ENCODE results near the gene PTPRD.

The PTPRD gene

GRCh38 chr9:10052916-10053315, 559.9 kb downstream of the PTPRD start:
- no peak for DNase-seq (ENCODE audit: low read depth in 2 of 2)

- no peak for DNase-seq (ENCODE audit: low read depth in 2 of 2)
Measured at GRCh38 chr9:10052181-10052580, 560.6 kb downstream of the PTPRD start.

GRCh38 chr9:10050016-10050415, 562.8 kb downstream of the PTPRD start:
- no peak for DNase-seq (ENCODE audit: low read depth in 2 of 2)

GRCh38 chr9:10048994-10049393, 563.8 kb downstream of the PTPRD start:
- no peak for DNase-seq (ENCODE audit: low read depth in 2 of 2)

- DNase-seq (ENCODE audit: low read depth in 2 of 2), result no peak
Measured at GRCh38 chr9:10045598-10045997, 567.2 kb downstream of the PTPRD start.

- no peak for DNase-seq (ENCODE audit: low read depth in 2 of 2)
Measured at GRCh38 chr9:10041726-10042229, 571.0 kb downstream of the PTPRD start.

GRCh38 chr9:10036095-10036494, 576.7 kb downstream of the PTPRD start:
- DNase-seq (ENCODE audit: low read depth in 2 of 2), result no peak

- DNase-seq (ENCODE audit: low read depth in 2 of 2), result no peak
Measured at GRCh38 chr9:10032166-10032565, 580.6 kb downstream of the PTPRD start.

- no peak for DNase-seq (ENCODE audit: low read depth in 2 of 2)
Measured at GRCh38 chr9:10026443-10026984, 586.3 kb downstream of the PTPRD start.

GRCh38 chr9:10015755-10016154, 597.0 kb downstream of the PTPRD start:
- no peak for DNase-seq (ENCODE audit: low read depth in 2 of 2)

- no peak for DNase-seq (ENCODE audit: low read depth in 2 of 2)
Measured at GRCh38 chr9:10014889-10015288, 597.9 kb downstream of the PTPRD start.

- DNase-seq (ENCODE audit: low read depth in 2 of 2), result no peak
Measured at GRCh38 chr9:10009401-10009800, 603.4 kb downstream of the PTPRD start.

GRCh38 chr9:10008101-10008799, 604.6 kb downstream of the PTPRD start:
- DNase-seq (ENCODE audit: low read depth in 2 of 2), result no peak

- DNase-seq (ENCODE audit: low read depth in 2 of 2), result no peak
Measured at GRCh38 chr9:10007356-10007755, 605.4 kb downstream of the PTPRD start.

- DNase-seq (ENCODE audit: low read depth in 2 of 2), result no peak
Measured at GRCh38 chr9:10005206-10005605, 607.6 kb downstream of the PTPRD start.

- no peak for DNase-seq (ENCODE audit: low read depth in 2 of 2)
Measured at GRCh38 chr9:10003047-10003446, 609.8 kb downstream of the PTPRD start.

- DNase-seq (ENCODE audit: low read depth in 2 of 2), result no peak
Measured at GRCh38 chr9:10000669-10001068, 612.1 kb downstream of the PTPRD start.

GRCh38 chr9:9998491-9999287, 614.1 kb downstream of the PTPRD start:
- DNase-seq (ENCODE audit: low read depth in 2 of 2), result no peak

GRCh38 chr9:9997585-9997984, 615.2 kb downstream of the PTPRD start:
- no peak for DNase-seq (ENCODE audit: low read depth in 2 of 2)

GRCh38 chr9:9996259-9996658, 616.5 kb downstream of the PTPRD start:
- no peak for DNase-seq (ENCODE audit: low read depth in 2 of 2)

GRCh38 chr9:9992936-9993335, 619.9 kb downstream of the PTPRD start:
- DNase-seq (ENCODE audit: low read depth in 2 of 2), result no peak

GRCh38 chr9:9973062-9973461, 639.7 kb downstream of the PTPRD start:
- no peak for DNase-seq (ENCODE audit: low read depth in 2 of 2)

GRCh38 chr9:9970514-9970913, 642.3 kb downstream of the PTPRD start:
- no peak for DNase-seq (ENCODE audit: low read depth in 2 of 2)
